Stimulated activated CD4-positive, alpha-beta T cell treated with anti-CD3 and anti-CD28 coated beads, TNF-alpha, amount 100 ng/mL, for 1 hour (primary cell): ENCODE data around the gene RAC3.

Experiments
- DNase-seq, 3 donors: peaks; one replicate each; pipeline ENCODE4 v3.0.0-alpha.2; 2020; ENCODE audit warnings: low read depth in 3 of 3, low spot score in 1 of 3

Gene RAC3

GRCh38 chr17:82039695-82040299 is 8.3 kb downstream of the RAC3 start:
- no peak for DNase-seq

GRCh38 chr17:82041144-82041814 is 9.8 kb downstream of the RAC3 start:
- DNase-seq, result no peak

- no peak for DNase-seq
These were observed 11.2 kb downstream of the RAC3 start for GRCh38 chr17:82042649-82043048.

- no peak for DNase-seq
These were observed 12.0 kb downstream of the RAC3 start for GRCh38 chr17:82043507-82043906.

- no peak for DNase-seq
These were observed 14.5 kb downstream of the RAC3 start for GRCh38 chr17:82045936-82046484.

- no peak for DNase-seq
These were observed 15.4 kb downstream of the RAC3 start for GRCh38 chr17:82046903-82047302.

- no peak for DNase-seq
These were observed 15.9 kb downstream of the RAC3 start for GRCh38 chr17:82047379-82047778.

- no peak for DNase-seq
These were observed 16.6 kb downstream of the RAC3 start for GRCh38 chr17:82047914-82048570.

GRCh38 chr17:82048571-82048971 is 17.1 kb downstream of the RAC3 start:
- no peak for DNase-seq

- DNase-seq, result no peak
These were observed 17.6 kb downstream of the RAC3 start for GRCh38 chr17:82049106-82049505.

- no peak for DNase-seq
These were observed 18.1 kb downstream of the RAC3 start for GRCh38 chr17:82049521-82049971.

- DNase-seq, result no peak
These were observed 18.8 kb downstream of the RAC3 start for GRCh38 chr17:82050152-82050760.

GRCh38 chr17:82050761-82051641 is 19.5 kb downstream of the RAC3 start:
- no peak for DNase-seq

GRCh38 chr17:82051776-82052637 is 20.5 kb downstream of the RAC3 start, which contains the start of the genes GPS1 and RFNG:
Gene GPS1 (plus strand): TSS chr17:82051898. CDS start chr17:82051932, 34 bp downstream.
Gene RFNG (minus strand): TSS chr17:82051811. CDS start chr17:82051766, 45 bp downstream.
- peak; percentile 47 to 84 (median 50) for DNase-seq

- no peak for DNase-seq
These were observed 21.2 kb downstream of the RAC3 start for GRCh38 chr17:82052638-82053059.

- DNase-seq, result no peak
These were observed 21.7 kb downstream of the RAC3 start for GRCh38 chr17:82053130-82053529.

- DNase-seq, result no peak
These were observed 22.2 kb downstream of the RAC3 start for GRCh38 chr17:82053556-82054263.

GRCh38 chr17:82054351-82055022 is 23.0 kb downstream of the RAC3 start:
- no peak for DNase-seq
